ENCODE results near the gene RAMP3.

The RAMP3 gene

DNA sequence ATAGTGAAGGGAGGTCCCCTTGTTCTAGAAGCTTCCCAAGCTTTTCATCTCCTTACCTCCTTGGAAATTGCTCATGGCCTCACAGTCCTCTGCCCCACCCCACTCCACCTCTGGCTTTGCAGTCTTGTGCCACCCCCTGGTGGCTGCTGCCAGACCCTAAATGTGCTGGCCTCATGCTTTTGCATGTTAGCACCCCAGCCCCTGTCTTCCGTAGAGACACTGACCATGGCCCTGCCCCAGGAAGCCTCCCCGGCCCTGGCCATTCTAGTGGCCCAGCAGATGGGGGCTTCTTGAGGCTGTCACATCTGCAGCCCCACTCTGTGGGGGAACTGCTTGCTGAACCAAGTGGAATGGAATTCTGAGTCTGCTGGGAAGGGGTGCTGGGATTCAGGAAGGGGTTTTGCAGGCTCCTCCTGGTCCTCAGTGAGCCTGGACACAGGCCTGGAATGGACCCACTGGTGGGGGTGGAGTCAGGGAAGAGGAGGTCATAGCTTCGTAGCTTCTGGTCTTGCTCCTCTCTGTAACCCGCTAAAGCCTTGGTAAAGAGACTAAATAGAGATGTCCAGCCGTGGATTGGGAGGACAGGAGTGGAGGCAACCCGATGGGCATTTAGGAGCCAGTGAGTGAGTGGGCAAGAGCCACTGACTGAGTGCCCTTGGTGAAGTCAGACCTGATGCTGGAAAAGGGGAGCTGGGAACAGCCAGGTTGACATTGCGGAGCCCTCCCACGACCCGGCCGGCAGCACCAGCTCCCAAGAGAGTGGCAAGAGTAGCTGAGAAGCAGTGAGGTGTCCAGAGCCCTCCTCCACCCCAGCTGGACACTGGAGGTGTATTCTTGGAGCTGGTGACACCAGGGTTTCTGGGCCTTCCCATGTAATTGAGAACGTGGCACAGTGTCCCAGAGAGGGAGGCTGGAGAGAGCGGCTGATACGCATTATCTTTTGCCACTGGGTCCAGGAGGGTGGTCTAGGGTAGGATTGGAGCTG lies 20.9 kb downstream of the RAMP3 start:
- no peak for TF ChIP-seq CTCF (IDR thresholded peaks at IDR 0.05)
- Histone ChIP-seq H3K36me3 (no peaks in the 10 kb centered on the region), H3K9me3 (no peaks in the 10 kb centered on the region), H3K27me3 (peaks cover 0 to 22% of the 10 kb centered on the region in 2 donors), H3K4me3 (no peak overlapping the region), H3K4me1 (no peaks in the 10 kb centered on the region), H3K27ac (no peak overlapping the region)
- intact Hi-C loops (cut with DNase I; ENCODE audit: low total_unique reads), result no loop called here
- peak in 1 of 2 donors; percentile 55 for DNase-seq

DNA sequence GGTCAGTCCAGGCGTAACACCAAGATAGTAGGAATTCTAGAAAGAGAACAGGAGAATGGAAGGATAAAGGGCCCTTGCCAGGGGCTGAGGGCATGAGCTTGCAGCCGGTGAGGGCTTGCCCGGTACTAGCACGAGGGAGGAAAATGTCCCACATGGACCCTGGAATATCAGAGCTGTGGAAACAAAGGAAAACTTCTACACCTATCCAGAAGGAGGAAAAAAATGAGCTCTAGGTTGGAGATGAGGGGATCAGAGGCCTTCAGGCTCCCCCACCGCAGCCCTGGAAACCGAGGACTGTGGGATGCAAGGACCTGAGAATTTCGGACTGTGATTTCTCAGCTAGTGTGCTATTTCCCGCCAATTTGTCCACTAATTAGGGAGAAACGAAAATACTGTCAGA lies 22.1 kb downstream of the RAMP3 start:
- Histone ChIP-seq H3K4me3 (no peak overlapping the region), H3K36me3 (no peaks in the 10 kb centered on the region), H3K27me3 (peaks cover 0 to 22% of the 10 kb centered on the region in 2 donors), H3K9me3 (no peaks in the 10 kb centered on the region), H3K4me1 (no peaks in the 10 kb centered on the region), H3K27ac (no peak overlapping the region)
- intact Hi-C loops (cut with DNase I; ENCODE audit: low total_unique reads), result no loop called here
- DNase-seq, result peak in 1 of 2 donors; percentile 25
- no peak for TF ChIP-seq CTCF (IDR thresholded peaks at IDR 0.05)

- no peak for TF ChIP-seq CTCF (IDR thresholded peaks at IDR 0.05)
- Histone ChIP-seq H3K27me3 (peaks cover 0 to 22% of the 10 kb centered on the region in 2 donors), H3K4me1 (no peaks in the 10 kb centered on the region), H3K9me3 (no peaks in the 10 kb centered on the region), H3K4me3 (no peak overlapping the region), H3K27ac (no peak overlapping the region), H3K36me3 (no peaks in the 10 kb centered on the region)
- peak in 1 of 2 donors; percentile 39 for DNase-seq
- intact Hi-C loops (cut with DNase I; ENCODE audit: low total_unique reads), result no loop called here
Measured at GRCh38 chr7:45180084-45180986, 22.7 kb downstream of the RAMP3 start.

- intact Hi-C loops (cut with DNase I; ENCODE audit: low total_unique reads), result no loop called here
- TF ChIP-seq CTCF (IDR thresholded peaks at IDR 0.05), result no peak
- Histone ChIP-seq H3K4me1 (no peaks in the 10 kb centered on the region), H3K27ac (no peak overlapping the region), H3K4me3 (no peak overlapping the region), H3K27me3 (peaks cover 0 to 15% of the 10 kb centered on the region in 2 donors), H3K36me3 (no peaks in the 10 kb centered on the region), H3K9me3 (no peaks in the 10 kb centered on the region)
- peak in 1 of 2 donors; percentile 39 for DNase-seq
Measured at GRCh38 chr7:45181286-45181960, 23.8 kb downstream of the RAMP3 start.
